DMS114 treated with DMSO at 0.1 percent for 48 hours (cell line): ENCODE results near the gene UBE3B.

Experiments
- DNase-seq: peaks from one replicate; lab custom pipeline; 2025; ENCODE audit not compliant: unreplicated experiment; lab: John Stamatoyannopoulos, UW

Gene UBE3B

DNA sequence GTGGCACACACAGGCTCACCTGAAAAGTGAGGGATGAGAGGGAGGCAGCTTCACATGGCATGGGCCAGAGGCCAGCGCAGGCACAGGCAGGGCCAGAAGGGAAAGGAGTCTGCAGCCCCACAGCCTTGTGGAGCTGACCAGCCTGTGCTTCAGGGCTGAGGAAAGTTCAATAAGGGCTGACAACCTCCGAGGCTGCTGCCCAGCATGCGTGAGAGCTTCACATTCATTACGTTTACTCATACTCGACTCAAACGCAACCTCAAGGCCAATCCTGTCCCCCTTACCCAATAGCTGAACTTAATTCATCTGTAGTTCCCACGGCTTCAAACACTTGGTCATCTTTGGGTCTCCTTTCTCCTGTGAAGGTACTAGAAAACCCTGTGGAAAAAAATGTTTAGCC, 91.1 kb downstream of the UBE3B start:
- DNase-seq = no peak

DNA sequence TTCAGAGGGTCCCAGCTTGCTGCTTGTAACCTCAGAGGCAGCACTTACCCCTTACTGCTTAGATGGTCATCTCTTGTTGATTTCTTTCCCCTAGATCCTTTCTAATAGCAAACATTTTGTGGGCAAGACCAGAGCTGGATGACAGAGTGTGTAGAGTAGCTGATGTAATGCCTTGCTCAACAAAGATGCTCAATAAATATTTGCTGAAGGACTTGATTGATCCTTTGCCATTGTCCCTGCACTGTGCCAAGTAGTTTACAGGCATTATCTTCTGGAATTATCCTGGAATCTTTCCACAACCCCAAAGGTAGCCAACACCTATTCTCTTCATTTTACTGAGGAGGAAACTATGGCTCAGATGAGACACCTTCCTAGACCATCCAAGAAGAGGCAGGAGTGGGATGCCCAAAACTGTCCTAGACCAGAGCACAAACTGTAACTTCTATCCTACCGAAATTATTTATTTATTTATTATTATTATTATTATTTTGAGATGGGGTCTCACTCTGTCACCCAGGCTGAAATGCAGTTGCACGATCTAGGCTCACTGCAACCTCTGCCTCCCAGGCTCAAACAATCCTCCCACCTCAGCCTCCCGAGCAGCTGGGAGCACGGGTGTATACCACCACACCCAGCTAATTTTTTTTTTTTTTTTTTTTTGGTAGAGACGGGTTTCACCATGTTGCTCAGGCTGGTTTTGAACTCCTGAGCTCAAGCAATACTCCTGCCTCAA, 94.5 kb downstream of the UBE3B start:
- no peak for DNase-seq

DNA sequence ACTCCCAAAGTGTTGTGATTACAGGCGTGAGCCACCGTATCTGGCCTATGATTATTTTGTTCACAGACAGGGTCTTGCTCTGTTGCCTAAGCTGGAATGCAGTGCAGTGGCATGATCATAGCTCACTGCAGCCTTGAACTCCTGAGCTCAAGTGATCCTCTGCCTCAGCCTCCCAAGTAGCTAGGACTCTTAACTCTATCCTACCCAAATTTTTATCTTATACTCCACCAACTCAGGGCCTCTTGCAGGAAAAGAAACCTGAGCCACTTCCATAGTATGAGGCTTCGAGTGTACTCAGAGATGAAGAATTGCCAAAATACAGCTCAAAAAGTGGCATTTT, 95.0 kb downstream of the UBE3B start:
- no peak for DNase-seq

DNA sequence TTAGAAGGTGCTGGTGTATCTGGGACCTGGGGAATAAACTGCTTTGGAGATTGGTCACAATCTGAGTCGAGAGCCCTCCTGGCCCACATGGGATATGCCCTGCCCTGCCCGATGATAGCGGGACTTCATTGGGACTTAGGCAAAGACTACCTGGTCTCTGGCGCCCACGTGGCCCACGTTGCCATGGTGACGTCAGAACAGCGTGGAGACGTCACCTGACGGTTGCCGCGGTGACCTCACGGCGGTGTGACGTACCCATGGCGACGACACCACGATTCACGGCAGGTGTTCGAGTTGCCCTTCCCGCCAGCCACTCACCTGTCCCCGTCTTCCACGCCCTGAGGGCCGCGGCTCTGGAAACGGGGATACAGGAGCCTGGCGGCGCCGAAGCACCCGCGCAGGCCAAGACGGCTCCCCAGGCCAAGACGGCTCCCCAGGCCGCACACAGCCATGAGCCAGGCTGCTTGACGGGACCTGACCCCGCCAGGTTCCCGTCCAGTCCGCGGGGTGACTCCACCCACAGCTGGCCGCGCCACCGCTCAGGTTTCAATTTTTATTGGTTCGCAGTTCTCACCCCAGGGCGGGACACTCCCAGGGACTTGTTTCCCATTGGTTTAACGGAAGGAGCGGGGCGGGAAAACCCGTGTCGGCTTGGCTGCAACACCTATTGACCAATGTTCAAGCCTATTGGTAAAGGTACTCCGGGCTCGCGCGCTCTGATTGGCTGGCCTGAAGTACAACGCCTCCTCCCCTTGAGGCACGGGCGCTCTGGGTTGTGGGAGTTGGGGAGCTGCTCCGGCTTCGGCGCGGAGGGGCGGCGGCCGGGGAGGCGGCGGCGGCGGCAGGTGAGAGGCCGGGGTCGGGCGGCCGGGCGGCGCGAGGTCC, 95.8 kb downstream of the UBE3B start, which contains the start of the genes MMAB and MVK:
TSS of gene MMAB (minus strand) at position 476 of the 885 bp plus-strand sequence. CDS start at position 452, 24 bp downstream.
TSS of gene MVK (plus strand) at position 766 of the 885 bp plus-strand sequence. CDS start 1,029 bp downstream, outside the sequence.
- peak; percentile 98 for DNase-seq

DNA sequence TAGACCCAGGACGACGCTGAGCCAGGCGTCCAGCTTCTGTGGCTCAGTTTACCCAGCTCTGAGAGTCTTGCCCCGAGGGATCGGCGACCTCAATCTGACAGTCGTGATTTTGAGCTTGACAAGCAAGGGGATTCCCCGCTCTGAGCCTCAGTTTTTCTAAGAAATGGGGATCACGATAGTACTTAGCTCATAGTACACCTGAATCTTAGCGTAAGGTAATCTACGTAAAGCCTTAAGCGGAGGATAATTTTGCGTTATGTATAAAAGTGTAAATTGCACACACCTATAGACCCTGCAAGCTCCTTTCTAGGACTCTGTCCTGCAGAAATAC, 96.4 kb downstream of the UBE3B start:
- no peak for DNase-seq

DNA sequence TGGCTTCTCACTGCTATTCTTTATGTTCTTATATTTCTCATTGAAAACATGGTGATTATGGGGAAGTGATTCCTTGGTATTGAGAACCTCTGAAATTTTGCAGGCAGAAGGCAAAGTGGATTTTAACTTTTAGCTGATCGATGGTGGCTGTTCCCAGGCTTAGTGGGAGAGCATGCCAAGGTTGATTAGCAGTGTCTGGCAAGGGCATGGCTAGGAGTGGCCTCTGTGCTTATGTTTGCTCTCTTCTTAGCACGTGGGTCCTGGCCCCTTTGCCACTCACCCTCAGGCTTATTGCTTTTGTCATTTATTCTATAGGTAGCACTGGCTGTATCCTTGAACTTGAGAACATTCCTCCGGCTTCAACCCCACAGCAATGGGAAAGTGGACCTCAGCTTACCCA, 98.2 kb downstream of the UBE3B start:
- DNase-seq = no peak

DNA sequence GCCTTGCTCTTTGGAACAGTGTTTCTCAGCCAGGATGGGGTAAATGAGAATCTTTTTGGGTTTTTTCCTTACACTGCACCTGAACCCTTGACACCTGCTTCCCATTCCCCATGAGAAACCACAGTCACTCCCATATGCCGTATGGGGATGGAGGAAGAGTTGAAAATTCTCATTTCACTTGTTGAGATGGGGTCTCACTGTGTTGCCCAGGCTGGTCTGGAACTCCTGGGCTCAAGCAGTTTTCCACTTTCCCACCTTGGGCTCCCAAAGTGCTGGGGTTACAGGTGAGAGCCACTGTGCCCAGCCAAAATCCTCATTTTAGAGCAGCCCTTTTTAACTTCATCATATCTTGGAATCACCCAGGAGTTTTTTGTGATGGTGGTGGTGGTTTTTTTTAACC, 99.9 kb downstream of the UBE3B start:
- no peak for DNase-seq

DNA sequence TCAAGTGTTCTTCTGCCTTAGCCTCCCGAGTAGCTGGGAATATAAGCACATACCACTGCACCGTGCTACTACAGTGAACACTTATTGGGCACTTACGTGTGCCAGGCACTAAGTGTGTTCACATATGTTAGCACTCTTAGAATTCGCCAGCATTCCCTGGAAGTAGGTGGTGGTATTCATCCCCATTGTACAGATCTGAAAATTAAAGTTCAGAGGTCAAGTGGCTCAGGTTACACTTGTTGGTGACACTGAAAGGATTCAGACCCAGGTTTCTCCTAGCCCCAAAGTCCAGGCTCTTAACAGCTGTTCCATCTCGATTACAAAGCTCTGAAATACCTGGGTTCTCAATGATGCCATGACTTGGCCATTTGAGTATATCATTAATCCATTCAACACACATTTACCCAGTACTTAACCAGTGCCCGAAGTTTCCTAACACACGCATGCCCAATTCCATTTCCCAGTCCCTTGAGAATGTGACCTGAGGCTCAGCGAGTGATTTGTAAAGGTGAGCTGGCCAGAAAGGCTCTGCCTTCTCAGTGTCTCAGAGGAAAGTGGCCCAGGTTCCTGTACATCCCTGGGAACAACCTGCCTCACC, 101.0 kb downstream of the UBE3B start:
- DNase-seq = no peak

DNA sequence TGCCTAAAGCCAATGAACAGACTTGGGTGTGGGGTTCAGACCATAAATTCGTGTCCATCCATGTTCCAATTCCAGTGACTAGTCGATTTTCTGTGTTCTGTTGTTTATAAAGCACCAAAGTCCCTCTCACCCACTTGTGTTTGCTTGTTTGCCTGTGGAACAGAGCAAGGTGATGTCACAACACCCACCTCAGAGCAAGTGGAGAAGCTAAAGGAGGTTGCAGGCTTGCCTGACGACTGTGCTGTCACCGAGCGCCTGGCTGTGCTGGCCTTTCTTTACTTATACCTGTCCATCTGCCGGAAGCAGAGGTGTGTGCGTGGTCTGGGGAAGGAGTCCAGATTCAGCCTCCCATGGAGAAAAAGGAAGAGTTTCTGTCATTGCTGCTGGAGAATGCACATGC, 102.2 kb downstream of the UBE3B start:
- no peak for DNase-seq

DNA sequence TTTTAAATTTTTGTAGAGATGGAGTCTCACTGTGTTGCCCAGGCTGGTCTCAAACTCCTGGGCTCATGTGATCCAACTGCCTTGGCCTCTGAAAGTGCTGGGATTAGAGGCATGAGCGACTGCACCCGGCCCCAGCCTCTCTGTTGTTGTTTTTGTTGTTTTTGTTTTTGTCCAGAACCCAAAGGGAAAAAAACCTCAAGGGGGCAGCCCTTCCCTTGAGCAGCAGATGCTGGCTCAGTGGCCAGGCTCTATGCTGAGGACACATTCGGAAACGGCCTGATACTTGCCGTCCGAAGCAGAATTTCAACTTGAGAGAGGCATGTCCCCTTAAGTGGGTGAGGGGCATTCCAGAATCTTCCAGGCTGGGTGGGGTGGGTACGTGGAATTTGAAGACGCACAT, 102.8 kb downstream of the UBE3B start:
- DNase-seq = no peak

DNA sequence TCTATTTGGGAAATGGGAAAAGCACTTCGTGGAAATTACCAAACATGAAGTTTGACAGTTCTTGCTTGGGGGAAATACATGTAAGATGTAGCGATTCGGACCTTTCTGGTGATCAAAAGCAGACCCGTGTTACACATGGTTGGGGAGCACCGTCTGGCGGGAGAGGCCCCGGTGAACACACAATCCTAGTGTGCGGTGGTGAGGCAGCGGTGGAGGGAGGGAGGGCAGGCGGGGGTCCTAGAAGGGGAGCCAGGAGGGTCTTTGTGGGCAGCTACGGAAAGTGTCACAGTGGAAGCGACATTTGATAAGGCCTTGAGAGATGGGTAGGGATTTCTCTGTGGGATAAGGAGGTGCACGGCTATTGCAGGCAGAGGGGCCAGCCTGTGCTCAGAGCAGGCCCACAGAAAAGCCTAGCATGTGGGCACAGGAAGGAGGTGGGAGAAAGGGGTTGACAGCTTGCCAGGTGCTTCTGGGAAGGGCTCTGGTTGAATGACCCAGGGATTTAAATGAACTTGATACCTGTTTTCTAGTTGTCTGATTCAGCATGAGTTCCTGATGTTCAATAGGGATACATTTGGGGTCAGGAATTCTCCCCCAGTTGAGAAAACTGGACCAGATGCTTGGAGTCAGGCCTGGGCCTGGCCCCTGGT, 103.4 kb downstream of the UBE3B start:
- DNase-seq = no peak

DNA sequence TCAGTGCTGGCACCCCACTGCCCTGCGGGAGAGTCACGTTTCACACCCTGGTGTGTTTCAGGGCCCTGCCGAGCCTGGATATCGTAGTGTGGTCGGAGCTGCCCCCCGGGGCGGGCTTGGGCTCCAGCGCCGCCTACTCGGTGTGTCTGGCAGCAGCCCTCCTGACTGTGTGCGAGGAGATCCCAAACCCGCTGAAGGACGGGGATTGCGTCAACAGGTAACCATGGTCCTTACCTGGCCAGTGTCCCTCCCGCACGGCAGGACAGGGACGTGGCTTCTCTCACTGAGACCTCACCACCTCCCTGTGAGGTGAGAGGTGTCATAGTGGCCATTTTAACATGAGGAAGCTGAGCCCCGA, 103.9 kb downstream of the UBE3B start:
- no peak for DNase-seq

DNA sequence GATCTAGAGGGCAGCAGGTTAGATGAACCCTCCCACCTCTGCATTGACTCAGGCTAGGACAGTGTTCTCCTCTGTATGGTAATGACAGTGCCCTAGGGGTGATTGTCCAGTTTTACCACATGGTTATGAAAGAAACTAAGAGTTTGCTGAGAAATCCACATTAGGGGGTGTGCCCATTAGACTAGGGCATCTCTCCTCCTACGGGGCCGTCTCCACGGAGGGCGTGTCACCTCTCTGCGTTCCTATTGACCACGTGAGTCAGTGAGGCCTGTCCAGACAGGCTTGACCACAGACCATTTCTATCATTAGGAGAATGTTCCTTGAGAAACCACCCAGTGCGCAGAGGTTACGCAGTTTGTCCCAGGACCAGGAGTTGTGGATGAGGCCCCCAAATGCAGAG, 104.4 kb downstream of the UBE3B start:
- DNase-seq = no peak

DNA sequence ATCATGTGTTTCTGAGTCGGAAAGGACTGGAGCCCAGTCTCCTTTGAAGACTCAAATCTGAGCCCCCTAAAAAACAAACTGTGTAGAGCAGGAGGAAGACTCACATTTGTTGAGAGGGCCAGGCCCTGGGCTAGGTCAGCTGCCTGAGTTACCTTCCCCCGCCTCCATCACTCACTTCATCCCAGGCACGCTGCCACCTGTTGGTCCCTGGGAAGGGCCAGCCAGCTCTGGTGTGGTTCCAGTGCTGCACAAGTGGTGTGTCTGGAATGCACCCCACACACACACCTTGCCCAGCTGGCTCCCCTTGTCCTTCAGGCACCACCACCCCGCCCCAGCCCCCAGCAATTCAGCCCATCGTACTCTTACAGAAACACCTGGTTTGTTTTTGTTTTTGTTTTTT, 105.2 kb downstream of the UBE3B start:
- no peak for DNase-seq

DNA sequence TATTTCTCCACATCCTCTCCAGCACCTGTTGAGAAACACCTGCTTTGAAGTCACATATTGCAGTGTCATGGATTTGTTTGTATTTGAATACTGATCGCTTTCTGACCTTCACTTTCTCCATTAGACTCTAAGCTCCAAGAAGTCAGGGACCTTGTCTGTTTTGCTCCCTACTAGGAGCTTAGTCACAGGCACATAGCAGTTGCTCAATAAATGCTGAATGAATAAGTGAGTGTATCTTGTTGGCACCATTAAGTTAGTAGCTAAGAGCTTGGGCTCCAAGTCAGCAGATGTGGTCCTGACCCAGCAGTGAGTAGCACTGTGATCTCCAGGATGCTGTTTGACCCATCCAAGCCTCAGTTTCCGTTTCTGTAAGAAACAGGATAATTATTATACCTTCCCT, 106.3 kb downstream of the UBE3B start:
- DNase-seq = no peak
